Measurements from ENCODE around the gene CLEC2L.

Gene CLEC2L

GRCh38 chr7:139566736-139567646, 43.5 kb downstream of the CLEC2L start:
- DNase-seq (ENCODE audit: low spot score): no peak
- TF ChIP-seq CTCF (IDR thresholded peaks at IDR 0.05; ENCODE audit: extremely low read depth, missing control alignments): no peak

- DNase-seq (ENCODE audit: low spot score): no peak
- no peak for TF ChIP-seq CTCF (IDR thresholded peaks at IDR 0.05; ENCODE audit: extremely low read depth, missing control alignments)
Measured at GRCh38 chr7:139567647-139568345, 44.3 kb downstream of the CLEC2L start.

GRCh38 chr7:139568346-139568675, 44.8 kb downstream of the CLEC2L start:
- no peak for DNase-seq (ENCODE audit: low spot score)
- no peak for TF ChIP-seq CTCF (IDR thresholded peaks at IDR 0.05; ENCODE audit: extremely low read depth, missing control alignments)

- no peak for DNase-seq (ENCODE audit: low spot score)
- no peak for TF ChIP-seq CTCF (IDR thresholded peaks at IDR 0.05; ENCODE audit: extremely low read depth, missing control alignments)
Measured at GRCh38 chr7:139568813-139569490, 45.5 kb downstream of the CLEC2L start.

- DNase-seq (ENCODE audit: low spot score): no peak
- no peak for TF ChIP-seq CTCF (IDR thresholded peaks at IDR 0.05; ENCODE audit: extremely low read depth, missing control alignments)
Measured at GRCh38 chr7:139570119-139570518, 46.6 kb downstream of the CLEC2L start.

- no peak for DNase-seq (ENCODE audit: low spot score)
- no peak for TF ChIP-seq CTCF (IDR thresholded peaks at IDR 0.05; ENCODE audit: extremely low read depth, missing control alignments)
Measured at GRCh38 chr7:139570626-139571025, 47.1 kb downstream of the CLEC2L start.

- TF ChIP-seq CTCF (IDR thresholded peaks at IDR 0.05; ENCODE audit: extremely low read depth, missing control alignments): no peak
- DNase-seq (ENCODE audit: low spot score): no peak
Measured at GRCh38 chr7:139571190-139571589, 47.7 kb downstream of the CLEC2L start.
